Measurements from ENCODE around the gene PLA2G7. TPM values are rescaled to one million over a fixed set of nuclear protein-coding genes. Genes with fewer than 3 reads are reported as not detected.

Gene PLA2G7
- total and polyA plus RNA-seq, 10 of the 15 experiments (the other 5 are each of a cell fraction or from before 2014, with no cell fraction given): not detected

DNA sequence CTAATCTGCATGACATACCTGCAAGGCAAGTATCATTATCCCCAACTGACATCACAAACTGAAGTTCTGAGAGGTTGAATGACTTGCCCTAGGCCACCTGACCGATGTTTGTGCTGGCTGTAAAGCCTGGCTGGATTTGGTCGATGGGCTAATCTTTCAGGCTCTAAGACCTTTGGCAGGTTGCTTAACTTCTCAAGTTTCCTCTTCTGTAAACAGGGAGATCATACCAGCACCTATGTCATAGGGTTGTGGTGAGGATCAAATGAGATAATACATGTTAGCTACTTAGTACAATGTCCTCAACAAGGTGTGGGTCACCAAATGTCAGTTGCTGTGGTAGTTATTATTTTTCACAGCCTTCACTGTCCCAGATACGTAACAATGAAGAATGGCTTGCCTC is 25.8 kb upstream of the PLA2G7 start:
- no peak overlapping the region for H3K4me3 ChIP-seq
- no peaks in the 10 kb centered on the region for H3K79me2 ChIP-seq (ENCODE audit: control insufficient read depth, insufficient read depth, low read length)
- no peak overlapping the region for H3K9ac ChIP-seq (ENCODE audit: control insufficient read depth, insufficient read depth, low read length)
- 10% methylated on average over 3 of the region's 3 CpGs for WGBS (ENCODE audit: insufficient coverage, insufficient replicate concordance, low lambda C conversion rate, missing lambda C conversion rate)
- CTCF ChIA-PET: no interaction called here
- H3K36me3 ChIP-seq (ENCODE audit: control insufficient read depth in 2 of 2, insufficient read depth in 2 of 2, low read length in 1 of 2): no peaks in the 10 kb centered on the region
- ATAC-seq (no peak), FAIRE-seq (no peak), DNase-seq (ENCODE audit: low read depth, low spot score) (no peak)
- in situ Hi-C loops (cut with MboI): no loop called here
- no peaks in the 10 kb centered on the region for H3K9me3 ChIP-seq (replicated peaks; ENCODE audit: control insufficient read depth, insufficient read depth, low read length)
- SMC1A ChIA-PET (ENCODE audit: uncharacterized antibody, unreplicated experiment): no interaction called here
- RAD21 ChIA-PET (ENCODE audit: unreplicated experiment): no interaction called here
- no peaks in the 10 kb centered on the region for H3K27me3 ChIP-seq (replicated peaks in 1 of 2; ENCODE audit: control insufficient read depth in 2 of 2, insufficient read depth in 2 of 2, low read length in 1 of 2)
- no TSS peak for BruUV-seq (replicated peaks)
- POLR2A ChIA-PET: no interaction called here
- H2AFZ ChIP-seq (ENCODE audit: control insufficient read depth, low read depth, low read length): no peak overlapping the region
- no peak overlapping the region for H3K27ac ChIP-seq (ENCODE audit: control insufficient read depth, insufficient read depth)
- TF ChIP-seq TARDBP (IDR thresholded peaks at IDR 0.05; ENCODE audit: borderline replicate concordance) (no peak), CHD1 (IDR thresholded peaks at IDR 0.05; ENCODE audit: low read depth, low read length) (no peak), NFIC (IDR thresholded peaks at IDR 0.05; ENCODE audit: low read depth, low read length) (no peak), ZNF217 (IDR thresholded peaks at IDR 0.05) (no peak), POLR2A (IDR thresholded peaks at IDR 0.05; ENCODE audit: low read depth, low read length) (no peak), WRNIP1 (IDR thresholded peaks at IDR 0.05; ENCODE audit: borderline replicate concordance, low read depth, low read length) (no peak), ZNF384 (IDR thresholded peaks at IDR 0.05; ENCODE audit: borderline replicate concordance, low read depth, low read length) (no peak), SP1 (IDR thresholded peaks at IDR 0.05; ENCODE audit: low read depth, low read length) (no peak), RFX5 (IDR thresholded peaks at IDR 0.05; ENCODE audit: low read depth, low read length) (no peak), POLR2AphosphoS5 (IDR thresholded peaks at IDR 0.05; ENCODE audit: low read length) (no peak), YBX1 (IDR thresholded peaks at IDR 0.05) (no peak)
- TF ChIP-seq, protein P1, sequence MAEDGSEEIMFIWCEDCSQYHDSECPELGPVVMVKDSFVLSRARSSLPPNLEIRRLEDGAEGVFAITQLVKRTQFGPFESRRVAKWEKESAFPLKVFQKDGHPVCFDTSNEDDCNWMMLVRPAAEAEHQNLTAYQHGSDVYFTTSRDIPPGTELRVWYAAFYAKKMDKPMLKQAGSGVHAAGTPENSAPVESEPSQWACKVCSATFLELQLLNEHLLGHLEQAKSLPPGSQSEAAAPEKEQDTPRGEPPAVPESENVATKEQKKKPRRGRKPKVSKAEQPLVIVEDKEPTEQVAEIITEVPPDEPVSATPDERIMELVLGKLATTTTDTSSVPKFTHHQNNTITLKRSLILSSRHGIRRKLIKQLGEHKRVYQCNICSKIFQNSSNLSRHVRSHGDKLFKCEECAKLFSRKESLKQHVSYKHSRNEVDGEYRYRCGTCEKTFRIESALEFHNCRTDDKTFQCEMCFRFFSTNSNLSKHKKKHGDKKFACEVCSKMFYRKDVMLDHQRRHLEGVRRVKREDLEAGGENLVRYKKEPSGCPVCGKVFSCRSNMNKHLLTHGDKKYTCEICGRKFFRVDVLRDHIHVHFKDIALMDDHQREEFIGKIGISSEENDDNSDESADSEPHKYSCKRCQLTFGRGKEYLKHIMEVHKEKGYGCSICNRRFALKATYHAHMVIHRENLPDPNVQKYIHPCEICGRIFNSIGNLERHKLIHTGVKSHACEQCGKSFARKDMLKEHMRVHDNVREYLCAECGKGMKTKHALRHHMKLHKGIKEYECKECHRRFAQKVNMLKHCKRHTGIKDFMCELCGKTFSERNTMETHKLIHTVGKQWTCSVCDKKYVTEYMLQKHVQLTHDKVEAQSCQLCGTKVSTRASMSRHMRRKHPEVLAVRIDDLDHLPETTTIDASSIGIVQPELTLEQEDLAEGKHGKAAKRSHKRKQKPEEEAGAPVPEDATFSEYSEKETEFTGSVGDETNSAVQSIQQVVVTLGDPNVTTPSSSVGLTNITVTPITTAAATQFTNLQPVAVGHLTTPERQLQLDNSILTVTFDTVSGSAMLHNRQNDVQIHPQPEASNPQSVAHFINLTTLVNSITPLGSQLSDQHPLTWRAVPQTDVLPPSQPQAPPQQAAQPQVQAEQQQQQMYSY (CRISPR knock-in tag; IDR thresholded peaks at IDR 0.05): no peak
- TF ChIP-seq, protein P2, sequence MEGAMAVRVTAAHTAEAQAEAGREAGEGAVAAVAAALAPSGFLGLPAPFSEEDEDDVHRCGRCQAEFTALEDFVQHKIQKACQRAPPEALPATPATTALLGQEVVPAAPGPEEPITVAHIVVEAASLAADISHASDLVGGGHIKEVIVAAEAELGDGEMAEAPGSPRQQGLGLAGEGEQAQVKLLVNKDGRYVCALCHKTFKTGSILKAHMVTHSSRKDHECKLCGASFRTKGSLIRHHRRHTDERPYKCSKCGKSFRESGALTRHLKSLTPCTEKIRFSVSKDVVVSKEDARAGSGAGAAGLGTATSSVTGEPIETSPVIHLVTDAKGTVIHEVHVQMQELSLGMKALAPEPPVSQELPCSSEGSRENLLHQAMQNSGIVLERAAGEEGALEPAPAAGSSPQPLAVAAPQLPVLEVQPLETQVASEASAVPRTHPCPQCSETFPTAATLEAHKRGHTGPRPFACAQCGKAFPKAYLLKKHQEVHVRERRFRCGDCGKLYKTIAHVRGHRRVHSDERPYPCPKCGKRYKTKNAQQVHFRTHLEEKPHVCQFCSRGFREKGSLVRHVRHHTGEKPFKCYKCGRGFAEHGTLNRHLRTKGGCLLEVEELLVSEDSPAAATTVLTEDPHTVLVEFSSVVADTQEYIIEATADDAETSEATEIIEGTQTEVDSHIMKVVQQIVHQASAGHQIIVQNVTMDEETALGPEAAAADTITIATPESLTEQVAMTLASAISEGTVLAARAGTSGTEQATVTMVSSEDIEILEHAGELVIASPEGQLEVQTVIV (IDR thresholded peaks at IDR 0.05; ENCODE audit: borderline replicate concordance, partially characterized antibody): no peak
- TF ChIP-seq, protein P3, sequence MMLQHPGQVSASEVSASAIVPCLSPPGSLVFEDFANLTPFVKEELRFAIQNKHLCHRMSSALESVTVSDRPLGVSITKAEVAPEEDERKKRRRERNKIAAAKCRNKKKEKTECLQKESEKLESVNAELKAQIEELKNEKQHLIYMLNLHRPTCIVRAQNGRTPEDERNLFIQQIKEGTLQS (IDR thresholded peaks at IDR 0.05; ENCODE audit: borderline replicate concordance, extremely low read depth, low read depth, low read length): no peak
- TF ChIP-seq, protein P4, sequence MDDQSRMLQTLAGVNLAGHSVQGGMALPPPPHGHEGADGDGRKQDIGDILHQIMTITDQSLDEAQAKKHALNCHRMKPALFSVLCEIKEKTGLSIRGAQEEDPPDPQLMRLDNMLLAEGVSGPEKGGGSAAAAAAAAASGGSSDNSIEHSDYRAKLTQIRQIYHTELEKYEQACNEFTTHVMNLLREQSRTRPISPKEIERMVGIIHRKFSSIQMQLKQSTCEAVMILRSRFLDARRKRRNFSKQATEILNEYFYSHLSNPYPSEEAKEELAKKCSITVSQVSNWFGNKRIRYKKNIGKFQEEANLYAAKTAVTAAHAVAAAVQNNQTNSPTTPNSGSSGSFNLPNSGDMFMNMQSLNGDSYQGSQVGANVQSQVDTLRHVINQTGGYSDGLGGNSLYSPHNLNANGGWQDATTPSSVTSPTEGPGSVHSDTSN (IDR thresholded peaks at IDR 0.05; ENCODE audit: insufficient replicate concordance, low read depth, low read length): no peak
- intact Hi-C loops (cut with micrococcal nuclease; ENCODE audit: unreplicated experiment): no loop called here
- no peaks in the 10 kb centered on the region for H4K20me1 ChIP-seq (ENCODE audit: control insufficient read depth, insufficient read depth)
- H3K4me2 ChIP-seq (ENCODE audit: control insufficient read depth, insufficient read depth): no peak overlapping the region
- no peaks in the 10 kb centered on the region for H3K4me1 ChIP-seq (ENCODE audit: control insufficient read depth, insufficient read depth, low read length)

Measured in GM12878 (cell line).